Hindlimb muscle (tissue), 1 donor: ENCODE measurements around the gene NID2. TPM values are rescaled to one million over a fixed set of nuclear protein-coding genes. Genes with fewer than 3 reads are reported as not detected.
A peak's percentile ranks its signal among the peaks of the same experiment; 100 is the strongest.

Source experiments
- DNase-seq: peaks from one replicate; pipeline ENCODE4 v3.0.0-alpha.2; 2013
- polyA plus RNA-seq: library from polyadenylated mRNA; unstranded; fragments of 120-200 nt; gene quantifications from one replicate; pipeline ENCODE4 v1.2.1, GENCODE V29; 2013; ENCODE audit not compliant: insufficient read length

The NID2 gene
- polyA plus RNA-seq, 1 donor = 86.3 TPM

DNA sequence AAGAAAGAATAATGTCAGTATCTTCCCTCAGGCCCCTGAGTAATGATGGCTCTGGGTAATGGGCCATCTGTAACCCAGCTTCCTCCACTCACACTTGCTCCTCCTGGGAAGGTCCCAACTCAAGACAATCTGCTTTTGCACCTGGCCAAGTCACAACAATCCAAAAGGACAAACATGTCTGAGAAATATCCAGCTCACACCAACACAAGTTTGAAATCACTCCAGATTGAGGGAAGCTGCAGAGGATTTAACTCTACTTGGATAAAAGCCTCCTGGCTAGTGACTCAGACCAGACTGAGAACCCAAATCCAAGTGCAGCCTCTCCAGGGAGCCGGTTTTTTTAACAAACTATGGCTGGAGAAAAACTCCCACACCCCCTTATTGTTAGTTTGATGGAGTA is 45.3 kb downstream of the NID2 start:
- DNase-seq = peak; percentile 69

DNA sequence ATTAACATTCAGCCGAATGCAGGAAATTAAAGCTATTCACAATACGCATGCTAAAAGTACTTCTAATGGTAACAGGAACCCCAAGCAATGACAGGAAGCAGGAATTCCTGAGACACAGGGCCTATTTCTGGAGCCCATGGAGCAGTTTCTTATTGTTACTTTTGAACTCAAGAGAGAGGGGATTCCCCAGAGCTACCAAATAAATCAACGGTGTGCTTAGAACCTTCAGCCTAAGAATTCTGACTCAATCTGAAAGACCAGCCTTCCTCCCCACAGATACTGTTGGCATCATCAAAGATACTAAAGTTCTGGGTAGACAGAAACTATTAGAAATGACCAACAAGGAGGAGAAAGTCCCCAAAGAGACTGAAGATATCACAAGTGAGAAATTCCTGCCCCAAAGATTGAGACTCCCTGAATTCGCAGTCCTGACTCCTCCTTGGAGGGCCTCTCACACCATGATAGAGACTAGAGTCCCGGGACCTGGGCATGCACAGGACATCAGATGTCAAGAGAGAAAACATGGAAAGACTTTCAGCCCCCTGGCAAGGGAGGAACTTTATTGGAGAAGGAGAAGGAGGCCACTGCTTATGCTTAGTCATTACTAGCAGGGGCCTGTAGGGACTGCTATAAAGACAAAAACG is 46.8 kb downstream of the NID2 start:
- DNase-seq = no peak

GRCh38 chr14:52020866-52021717 is 47.8 kb downstream of the NID2 start:
- no peak for DNase-seq

GRCh38 chr14:52020161-52020714 is 48.6 kb downstream of the NID2 start:
- no peak for DNase-seq

DNA sequence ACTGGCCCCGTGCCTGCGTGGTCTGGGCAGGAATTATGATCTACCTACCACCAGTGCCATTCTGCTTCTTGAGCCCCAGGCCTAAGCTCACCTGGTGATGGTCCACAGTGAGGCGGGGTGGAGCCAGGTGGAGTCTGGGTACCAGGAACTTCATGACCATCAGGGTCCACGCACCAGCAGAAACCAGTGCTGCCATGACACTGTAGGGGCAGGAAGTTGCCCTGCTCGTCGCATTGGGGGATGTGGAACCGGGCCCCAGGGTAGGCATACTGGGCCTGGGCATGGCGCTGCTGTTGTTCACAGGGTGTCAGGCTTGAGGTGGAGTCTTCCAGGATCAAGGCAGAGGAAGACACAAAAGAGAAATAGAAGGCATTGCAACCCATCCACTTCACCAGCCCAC is 49.9 kb downstream of the NID2 start:
- DNase-seq = no peak

- DNase-seq = no peak
Measured at GRCh38 chr14:52018252-52018651, 50.6 kb downstream of the NID2 start.

DNA sequence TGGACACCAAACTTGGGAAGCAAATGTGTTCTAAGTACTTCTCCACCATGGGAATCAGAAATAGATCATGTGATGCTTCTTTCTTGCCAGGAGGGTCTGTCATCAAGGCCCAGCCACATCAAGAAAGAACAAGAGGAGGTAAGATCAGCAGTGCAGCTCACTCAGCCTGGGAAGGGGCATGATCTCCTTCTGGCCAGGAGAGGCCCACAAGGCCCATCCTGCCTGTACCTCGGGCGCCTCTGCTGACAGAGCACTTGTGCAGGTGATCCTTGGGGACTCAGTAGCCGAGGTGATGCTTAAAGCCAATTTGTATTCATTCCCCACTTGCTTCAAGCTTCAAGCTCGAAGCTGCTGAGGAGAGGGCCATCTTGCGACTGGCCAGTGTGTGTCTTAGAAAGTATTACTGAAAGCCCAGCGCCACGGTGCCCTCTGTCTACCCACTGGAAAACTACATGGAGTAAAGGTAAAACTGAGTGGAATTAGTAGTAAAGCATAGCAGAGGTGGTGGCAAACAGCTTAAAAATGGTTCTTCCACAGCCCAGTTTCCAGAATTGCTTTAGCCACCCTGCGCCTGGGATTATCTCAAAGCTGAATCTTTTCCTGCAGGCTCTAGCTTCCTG is 53.3 kb downstream of the NID2 start:
- no peak for DNase-seq

DNA sequence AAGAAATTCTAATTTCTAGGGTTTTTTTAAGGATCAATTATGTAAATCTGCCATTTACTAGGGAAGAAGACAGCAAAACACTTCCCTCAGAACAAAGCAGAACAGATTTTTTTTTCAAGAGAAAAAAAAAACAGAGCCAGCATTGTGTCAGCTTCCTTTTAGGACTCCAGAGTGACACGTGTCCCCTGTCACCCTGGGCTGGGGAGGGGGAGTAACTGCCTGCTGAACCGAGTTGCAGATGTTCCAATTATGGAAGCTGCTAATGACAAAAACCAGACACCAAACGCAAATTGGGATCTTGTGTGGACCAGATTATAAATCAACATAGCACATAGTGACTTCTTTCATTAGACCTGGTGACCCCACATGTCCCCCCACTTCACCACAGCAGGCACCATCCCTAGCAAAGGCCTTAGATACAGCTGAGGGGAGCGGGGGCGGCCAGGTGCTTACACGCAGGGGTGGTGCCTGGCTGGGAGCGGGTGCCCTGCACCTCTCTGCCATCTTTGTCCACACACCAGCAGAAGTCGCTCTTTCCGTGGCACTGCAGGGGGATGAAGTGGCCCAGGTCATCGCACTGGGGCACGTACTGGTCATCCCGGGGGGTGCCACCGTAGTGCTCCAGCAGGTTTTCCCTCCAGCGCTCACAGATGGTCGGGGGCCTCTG is 54.1 kb downstream of the NID2 start:
- no peak for DNase-seq

- DNase-seq = no peak
Measured at GRCh38 chr14:52013984-52014600, 54.8 kb downstream of the NID2 start.

GRCh38 chr14:52012635-52013034 is 56.2 kb downstream of the NID2 start:
- no peak for DNase-seq

DNA sequence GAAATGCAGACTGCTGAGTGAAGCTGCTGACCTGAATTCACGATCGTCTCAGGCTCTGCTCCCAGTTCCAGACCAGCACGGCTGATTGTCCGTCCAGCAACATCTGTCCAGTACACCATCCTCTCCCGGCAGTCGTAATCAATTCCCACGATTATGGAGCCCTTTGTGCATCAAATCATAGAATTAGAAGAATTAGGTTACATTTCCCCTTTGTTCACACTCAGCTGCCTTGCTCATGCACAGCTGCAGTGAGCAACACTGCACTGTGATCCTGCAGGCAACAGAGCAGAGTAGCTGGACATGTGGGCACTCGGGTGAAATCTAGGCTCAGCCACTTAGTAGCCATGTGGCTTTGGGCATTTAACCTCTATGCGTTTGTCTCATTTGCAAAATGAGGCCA is 57.3 kb downstream of the NID2 start:
- no peak for DNase-seq

DNA sequence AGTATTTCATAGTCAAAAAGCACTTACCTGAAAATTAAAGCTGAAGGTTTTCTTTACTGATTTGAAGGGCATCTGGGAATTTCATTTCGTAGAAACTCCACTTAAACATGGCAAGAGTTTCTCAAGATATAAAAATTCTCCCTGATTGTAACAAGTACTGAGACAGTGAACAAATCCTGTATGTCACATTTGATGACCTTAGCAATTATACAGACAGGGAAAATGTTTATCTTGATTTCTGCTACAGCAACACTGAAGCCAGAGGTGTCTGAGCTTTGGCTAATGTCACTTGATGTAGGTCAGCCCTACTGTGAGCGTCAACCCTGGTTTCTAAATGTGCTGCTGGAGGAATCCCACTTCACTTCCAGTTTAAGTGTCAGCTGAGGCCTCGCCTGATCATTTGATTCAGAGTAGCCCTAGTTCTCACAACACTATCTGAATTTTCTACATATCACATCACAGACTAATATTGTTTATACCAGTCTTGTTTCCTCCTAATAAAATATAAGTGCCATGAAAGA is 58.6 kb downstream of the NID2 start:
- DNase-seq = no peak

DNA sequence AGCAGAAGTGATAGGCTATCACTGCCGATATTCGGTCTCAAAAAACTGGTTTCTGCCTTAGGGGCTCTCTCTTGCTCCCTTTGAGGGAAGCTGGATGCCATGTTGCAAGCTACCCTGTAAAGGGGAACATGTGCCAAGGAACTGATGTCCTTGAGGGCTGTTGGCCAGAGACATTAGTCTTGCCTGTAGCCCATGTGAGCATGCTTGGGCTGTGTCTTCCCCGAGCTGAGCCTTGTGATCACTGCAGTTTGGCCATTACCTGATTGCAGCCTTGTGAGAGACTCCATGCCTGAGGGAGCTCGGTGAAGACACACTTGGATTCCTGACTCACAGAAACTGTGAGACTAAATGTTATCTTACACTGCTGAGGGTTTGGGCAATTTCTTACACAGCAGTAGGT is 60.7 kb downstream of the NID2 start:
- no peak for DNase-seq

GRCh38 chr14:52007637-52008036 is 61.2 kb downstream of the NID2 start:
- no peak for DNase-seq

DNA sequence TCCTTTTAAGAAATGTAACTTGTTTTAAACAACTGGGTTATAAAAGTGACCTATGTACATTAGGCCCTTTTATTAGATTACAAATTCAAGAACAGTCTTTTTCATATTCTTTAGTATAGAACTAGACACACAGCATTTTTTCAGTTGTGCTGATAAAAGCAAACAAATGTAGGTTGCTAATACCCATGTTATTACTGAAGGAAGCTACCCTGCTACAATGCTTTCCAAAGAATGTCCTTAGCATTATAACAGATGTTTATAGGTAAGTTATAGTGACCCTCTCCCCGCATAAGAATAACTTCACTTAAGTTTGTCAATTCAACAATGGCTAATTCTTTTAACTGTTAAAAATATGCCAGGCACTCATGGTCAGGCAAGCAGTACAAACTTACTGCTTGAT is 61.6 kb downstream of the NID2 start:
- no peak for DNase-seq

GRCh38 chr14:52006361-52006760 is 62.5 kb downstream of the NID2 start:
- no peak for DNase-seq

- DNase-seq = no peak
Measured at GRCh38 chr14:52005625-52006024, 63.2 kb downstream of the NID2 start.

DNA sequence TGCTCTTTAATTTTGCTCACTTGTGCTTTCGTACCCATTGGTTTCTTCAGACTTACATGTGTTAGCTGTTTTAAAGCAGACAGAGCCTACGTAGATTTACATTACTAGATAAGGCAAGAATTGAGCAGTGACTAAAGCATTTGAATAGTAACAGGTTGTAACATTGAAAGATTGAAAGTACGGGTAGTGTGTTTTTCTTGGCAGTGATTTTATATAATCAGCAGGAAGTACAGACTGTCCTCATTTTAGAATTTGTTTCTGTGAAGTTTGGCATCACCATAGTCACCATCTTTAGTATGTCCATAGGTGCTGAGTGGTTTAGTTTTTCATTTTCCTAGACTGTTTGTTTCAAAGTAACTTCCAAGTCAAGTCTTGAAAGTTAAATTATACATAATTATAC is 65.5 kb downstream of the NID2 start:
- no peak for DNase-seq

DNA sequence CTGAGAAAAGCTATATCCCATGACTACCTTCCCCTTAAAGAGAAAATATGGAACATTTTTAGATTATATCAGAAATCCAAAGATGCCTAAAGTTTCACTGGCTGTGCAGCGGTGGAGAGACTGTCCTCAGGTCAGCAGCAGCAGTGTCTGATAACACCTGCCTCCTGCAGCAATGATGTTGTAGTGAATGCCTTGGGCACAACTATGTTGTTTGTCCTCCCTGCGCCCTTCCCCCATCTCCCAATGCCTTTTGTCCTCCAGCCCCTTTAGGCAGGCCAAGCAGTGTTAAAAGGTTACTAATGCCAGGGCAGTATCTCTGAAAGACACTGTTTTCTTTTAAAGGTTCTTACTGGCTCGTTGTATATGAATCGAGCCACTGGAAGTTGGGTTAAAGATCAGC is 66.3 kb downstream of the NID2 start:
- DNase-seq = no peak

GRCh38 chr14:52000696-52001095 is 68.2 kb downstream of the NID2 start:
- no peak for DNase-seq

- no peak for DNase-seq
Measured at GRCh38 chr14:52000019-52000582, 68.8 kb downstream of the NID2 start.

DNA sequence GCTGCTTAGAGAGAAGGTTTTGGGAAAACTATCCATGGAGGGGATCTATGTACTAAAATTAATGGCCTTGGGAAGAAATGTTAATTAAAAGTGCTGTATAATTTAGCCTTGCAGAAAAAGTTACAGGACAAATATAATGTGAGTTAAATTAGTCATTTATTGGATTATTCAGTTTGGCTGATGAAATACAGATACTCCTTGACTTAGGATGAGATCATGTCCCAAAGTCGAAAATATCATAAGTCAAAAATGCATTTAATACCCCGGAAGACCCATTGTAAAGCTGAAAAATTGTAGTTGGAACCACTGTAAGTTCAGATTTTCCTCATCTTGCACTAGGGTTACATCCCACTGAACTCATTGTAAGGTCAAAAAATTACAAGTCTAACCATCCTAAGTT is 69.8 kb downstream of the NID2 start:
- no peak for DNase-seq
